WTC11 (cell line): Measurements from ENCODE around the gene MT1H. TPM values are rescaled to one million over a fixed set of nuclear protein-coding genes. Genes with fewer than 3 reads are reported as not detected.

Experiments
- ATAC-seq: fragments of 200-7000 bp; cut with Tn5 transposase; 2 replicates; pipeline ENCODE4 v1.10.0; 2021; ENCODE audit warnings: mild to moderate bottlenecking, moderate library complexity
- CTCF ChIA-PET: fragments of 300-600 bp; sonication (Branson Sonifier 250); formaldehyde crosslinking; loops from one replicate; lab custom pipeline; 2021; ENCODE audit warnings: antibody characterized with exemption; lab: Charles Lee
- POLR2A ChIA-PET: fragments of 350-600 bp; sonication (Branson Sonifier 250); formaldehyde crosslinking; loops from one replicate; lab custom pipeline; 2021; ENCODE audit warnings: antibody characterized with exemption; lab: Charles Lee
- DNase-seq: peaks from one replicate; pipeline ENCODE4 v3.0.0; 2021; ENCODE audit warnings: low spot score
- H3K27ac Mint-ChIP-seq: 2 replicates; pipeline ENCODE4 v1.8.0; 2021; ENCODE audit warnings: mixed read lengths
- H3K27me3 Mint-ChIP-seq: 2 replicates; pipeline ENCODE4 v1.8.0; 2021; ENCODE audit warnings: low read depth, mild to moderate bottlenecking, moderate library complexity, mixed read lengths
- H3K36me3 Mint-ChIP-seq: 2 replicates; pipeline ENCODE4 v1.8.0; 2021; ENCODE audit warnings: mixed read lengths
- H3K4me1 Mint-ChIP-seq: 2 replicates; pipeline ENCODE4 v1.8.0; 2022; ENCODE audit warnings: mixed read lengths
- H3K4me3 Mint-ChIP-seq: 2 replicates; pipeline ENCODE4 v1.8.0; 2021; ENCODE audit warnings: mild to moderate bottlenecking, moderate library complexity, mixed read lengths
- H3K9me3 Mint-ChIP-seq: 2 replicates; pipeline ENCODE4 v1.8.0; 2021; ENCODE audit warnings: mixed read lengths
- AR ChIP-seq: fragments of 250-450 bp; sonication (Bioruptor Pico); IDR thresholded peaks from 2 replicates; pipeline ENCODE4 v1.9.0; 2021; ENCODE audit warnings: mild to moderate bottlenecking
- ARID4B ChIP-seq: sonication (generic); formaldehyde crosslinking; IDR thresholded peaks from 2 replicates; pipeline ENCODE4 v1.8.0; 2023; ENCODE audit warnings: missing genetic modification reagents, mild to moderate bottlenecking, borderline replicate concordance
- ATF2 ChIP-seq: sonication (generic); formaldehyde crosslinking; IDR thresholded peaks from 2 replicates; pipeline ENCODE4 v1.8.1; 2022; ENCODE audit warnings: low read depth, missing genetic modification reagents, borderline replicate concordance
- ATF3 ChIP-seq: sonication (generic); formaldehyde crosslinking; conservative IDR thresholded peaks from 2 replicates; pipeline ENCODE4 v1.8.1; 2022; ENCODE audit warnings: mild to moderate bottlenecking, missing genetic modification reagents
- CDX4 ChIP-seq: fragments of 250-450 bp; sonication (Bioruptor Pico); IDR thresholded peaks from 2 replicates; pipeline ENCODE4 v1.9.0; 2021; ENCODE audit warnings: moderate library complexity, mild to moderate bottlenecking, inconsistent platforms, borderline replicate concordance
- CREM ChIP-seq: sonication (generic); formaldehyde crosslinking; IDR thresholded peaks from 2 replicates; pipeline ENCODE4 v1.8.1; 2022; ENCODE audit warnings: mild to moderate bottlenecking, missing genetic modification reagents, moderate library complexity
- HMGA2 ChIP-seq: fragments of 250-450 bp; sonication (Bioruptor Pico); IDR thresholded peaks from 2 replicates; pipeline ENCODE4 v1.4.0; 2021; ENCODE audit warnings: mild to moderate bottlenecking, moderate library complexity
- SMAD4 ChIP-seq: sonication (generic); formaldehyde crosslinking; IDR thresholded peaks from 2 replicates; pipeline ENCODE4 v1.8.0; 2022; ENCODE audit warnings: mild to moderate bottlenecking, missing genetic modification reagents
- TCF7 ChIP-seq: sonication (generic); formaldehyde crosslinking; IDR thresholded peaks from 2 replicates; pipeline ENCODE4 v1.8.0; 2022; ENCODE audit warnings: mild to moderate bottlenecking, low read depth, missing genetic modification reagents, moderate library complexity
- TEAD1 ChIP-seq: sonication (generic); formaldehyde crosslinking; IDR thresholded peaks from 2 replicates; pipeline ENCODE4 v1.8.0; 2022; ENCODE audit warnings: mild to moderate bottlenecking, missing genetic modification reagents
- USF2 ChIP-seq: sonication (generic); formaldehyde crosslinking; IDR thresholded peaks from 2 replicates; pipeline ENCODE4 v1.8.1; 2023; ENCODE audit warnings: mild to moderate bottlenecking, missing genetic modification reagents, moderate library complexity
- total RNA-seq: library from RNA; stranded (reverse); gene quantifications from 3 replicates; pipeline ENCODE4 v1.2.3, GENCODE V29; 2021

The MT1H gene
- total RNA-seq, 1 experiment from 2014 or later = 122 TPM

- TF ChIP-seq USF2 (CRISPR knock-in tag) (no peak), HMGA2 (no peak), AR (CRISPR knock-in tag) (no peak), ARID4B (CRISPR knock-in tag) (no peak), TCF7 (CRISPR knock-in tag) (no peak), ATF2 (no peak), SMAD4 (no peak)
- TF ChIP-seq, all 79 proteins: peak for 0
These were observed 17.0 kb upstream of the MT1H start (continued) for GRCh38 chr16:56652600-56652999.

- TF ChIP-seq CREM (CRISPR knock-in tag) (no peak), TEAD1 (CRISPR knock-in tag) (no peak), ATF3 (CRISPR knock-in tag) (no peak), CDX4 (CRISPR knock-in tag) (no peak)
- ATAC-seq (no peak), DNase-seq (no peak)
- H3K4me1 Mint-ChIP-seq = peaks cover 8% of the 10 kb centered on the region
- ChIA-PET CTCF (interaction anchor here (0.6 to 1.6 kb wide), 8 partner anchors 9 to 49 kb away, joined by 3 to 5 read pairs (median 3); partner anchors contain the start of genes MT1G and MT1H), POLR2A (interaction anchor here (0.6 to 1.3 kb wide), 3 partner anchors 27 to 50 kb away, joined by 3 read pairs; partner anchors contain the start of genes MT1E and MT2A)
- no peaks in the 10 kb centered on the region for H3K36me3 Mint-ChIP-seq
- no peak overlapping the region for H3K27ac Mint-ChIP-seq
- no peaks in the 10 kb centered on the region for H3K9me3 Mint-ChIP-seq
- H3K4me3 Mint-ChIP-seq = no peak overlapping the region
- peaks cover 85% of the 10 kb centered on the region for H3K27me3 Mint-ChIP-seq
These were observed 16.4 kb upstream of the MT1H start for GRCh38 chr16:56653218-56653617.
